GM12892 (cell line): ENCODE measurements around the gene NTRK3. TPM values are rescaled to one million over a fixed set of nuclear protein-coding genes. Genes with fewer than 3 reads are reported as not detected.

Source experiments
- DNase-seq: peaks from one replicate; pipeline ENCODE4 v3.0.0; 2011; ENCODE audit not compliant: insufficient read length
- FAIRE-seq: peaks from 2 replicates; lab custom pipeline; 2011; peaks lifted over from hg19 to GRCh38; lab: Jason Lieb, UNC
- POLR2A ChIP-seq: IDR thresholded peaks from 2 replicates; pipeline ENCODE4 v1.6.1; 2011; ENCODE audit warnings: low read depth, low read length, control low read depth
- POLR2AphosphoS5 ChIP-seq: IDR thresholded peaks from 2 replicates; pipeline ENCODE4 v1.6.1; 2011; ENCODE audit warnings: low read depth, low read length, control low read depth
- TAF1 ChIP-seq: IDR thresholded peaks from 2 replicates; pipeline ENCODE4 v1.6.1; 2011; ENCODE audit warnings: low read depth, mild to moderate bottlenecking, control low read depth, low read length, borderline replicate concordance
- polyA plus RNA-seq: library from polyadenylated mRNA; unstranded; fragments of >200 nt; gene quantifications from one replicate; pipeline ENCODE4 v1.2.1, GENCODE V29; 2012; ENCODE audit warnings: missing spikeins, inconsistent platforms; ENCODE audit not compliant: missing spikeins

NTRK3 gene
- not detected for polyA plus RNA-seq

- no peak for DNase-seq
- no peak for FAIRE-seq
- TF ChIP-seq TAF1 (no peak), POLR2AphosphoS5 (no peak), POLR2A (no peak)
Measured at GRCh38 chr15:88256279-88257230, at the start of gene NTRK3. Gene NTRK3 (minus strand): TSS chr15:88256739. CDS start chr15:88256153, 586 bp downstream.

DNA sequence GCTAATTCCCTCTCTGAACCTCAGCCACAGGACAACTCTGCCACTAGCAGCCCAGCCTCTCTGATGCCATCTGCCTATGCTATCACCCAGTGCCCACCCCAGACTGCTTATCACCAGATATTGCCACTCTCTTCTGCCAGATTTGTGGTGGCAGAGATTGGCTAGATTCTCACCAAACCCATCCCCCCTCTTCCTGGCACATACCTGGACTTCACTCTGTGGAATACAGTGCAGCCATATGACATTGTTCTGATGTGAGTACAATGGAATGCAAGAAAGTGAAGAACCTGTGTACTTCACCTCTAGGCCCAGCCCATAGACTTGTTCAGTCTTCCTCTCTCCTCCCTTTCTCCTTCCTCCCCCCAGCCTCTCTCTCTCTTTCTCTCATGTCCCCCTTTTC is 46.9 kb upstream of the NTRK3 start:
- FAIRE-seq = no peak
- TF ChIP-seq POLR2AphosphoS5 (no peak), POLR2A (no peak), TAF1 (no peak)
- DNase-seq = no peak

DNA sequence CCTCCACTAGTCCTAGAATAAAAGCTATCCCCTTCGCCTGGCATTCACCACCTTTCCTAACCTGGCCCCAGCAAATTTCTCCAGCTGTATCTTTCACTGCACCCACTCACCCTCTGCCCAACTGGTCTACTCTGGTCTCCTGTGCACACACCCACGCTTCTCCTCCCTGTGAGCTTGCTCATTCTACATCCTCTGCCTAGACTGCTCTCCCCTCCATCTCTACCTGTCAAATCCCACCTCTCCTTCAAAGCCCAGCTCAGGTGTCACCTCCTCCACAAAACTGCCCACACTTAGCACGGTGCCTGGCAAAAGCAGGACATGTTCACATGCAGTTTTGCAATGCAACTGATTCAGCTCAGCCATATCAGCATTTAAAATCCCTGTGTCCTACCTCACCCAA is 45.8 kb upstream of the NTRK3 start:
- DNase-seq (no peak), FAIRE-seq (no peak)

GRCh38 chr15:88301311-88301710 is 44.8 kb upstream of the NTRK3 start:
- DNase-seq (no peak), FAIRE-seq (no peak)
- no peak for TF ChIP-seq POLR2A
- TF ChIP-seq POLR2AphosphoS5 = no peak
- TF ChIP-seq TAF1 = no peak

More for the DNA sequence above, 45.8 kb upstream of the NTRK3 start:
- TF ChIP-seq POLR2A = no peak
- no peak for TF ChIP-seq TAF1
- no peak for TF ChIP-seq POLR2AphosphoS5

DNA sequence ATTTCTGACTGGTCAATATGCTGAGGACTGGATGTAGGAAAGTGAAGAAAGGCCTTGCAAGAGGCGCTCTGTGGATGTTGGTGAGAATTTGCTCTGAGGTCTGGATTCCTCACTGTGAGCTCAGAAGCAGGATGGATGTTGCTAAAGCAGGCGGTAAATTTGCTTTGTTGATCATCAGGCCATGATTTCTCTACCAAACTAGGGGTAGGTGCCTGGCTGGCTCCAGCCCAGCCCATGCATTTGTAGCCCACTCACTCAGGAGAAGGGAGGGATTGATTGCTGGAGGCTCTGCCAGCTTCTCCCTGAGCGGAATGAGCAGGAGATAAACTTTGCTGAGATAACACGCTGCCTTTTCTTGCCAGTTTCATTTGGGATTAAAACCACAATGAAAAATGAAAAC is 44.3 kb upstream of the NTRK3 start:
- no peak for FAIRE-seq
- no peak for DNase-seq
- TF ChIP-seq POLR2AphosphoS5 (no peak), POLR2A (no peak), TAF1 (no peak)

DNA sequence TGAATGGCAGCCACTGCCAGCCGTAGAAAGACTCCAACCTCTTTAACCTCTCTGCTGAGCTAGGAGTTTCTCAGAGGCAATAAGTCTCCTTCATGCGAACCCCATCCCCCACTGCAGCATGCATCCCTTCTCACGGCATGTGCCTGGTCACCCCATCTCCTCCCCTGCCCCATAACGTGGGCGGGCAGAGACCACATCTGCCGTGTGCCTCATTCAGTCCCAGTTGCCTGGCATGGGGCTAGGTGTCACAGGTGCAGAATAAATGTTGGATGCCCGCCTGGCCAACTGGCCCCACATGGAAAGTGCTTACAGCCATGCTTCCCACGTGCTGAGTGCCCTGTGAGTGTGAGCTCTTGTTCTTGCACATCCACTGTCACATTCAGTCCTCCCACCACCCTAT is 43.5 kb upstream of the NTRK3 start:
- no peak for DNase-seq
- TF ChIP-seq POLR2A = no peak
- no peak for TF ChIP-seq POLR2AphosphoS5
- TF ChIP-seq TAF1 = no peak
- no peak for FAIRE-seq

- DNase-seq (no peak), FAIRE-seq (no peak)
- TF ChIP-seq POLR2A = no peak
- TF ChIP-seq TAF1 = no peak
- no peak for TF ChIP-seq POLR2AphosphoS5
Measured at GRCh38 chr15:88299497-88299896, 43.0 kb upstream of the NTRK3 start.

GRCh38 chr15:88288661-88289060 is 32.1 kb upstream of the NTRK3 start:
- no peak for FAIRE-seq
- TF ChIP-seq POLR2AphosphoS5 (no peak), TAF1 (no peak), POLR2A (no peak)
- no peak for DNase-seq

GRCh38 chr15:88288206-88288605 is 31.7 kb upstream of the NTRK3 start:
- FAIRE-seq = no peak
- TF ChIP-seq POLR2A = no peak
- TF ChIP-seq TAF1 = no peak
- no peak for TF ChIP-seq POLR2AphosphoS5
- no peak for DNase-seq

DNA sequence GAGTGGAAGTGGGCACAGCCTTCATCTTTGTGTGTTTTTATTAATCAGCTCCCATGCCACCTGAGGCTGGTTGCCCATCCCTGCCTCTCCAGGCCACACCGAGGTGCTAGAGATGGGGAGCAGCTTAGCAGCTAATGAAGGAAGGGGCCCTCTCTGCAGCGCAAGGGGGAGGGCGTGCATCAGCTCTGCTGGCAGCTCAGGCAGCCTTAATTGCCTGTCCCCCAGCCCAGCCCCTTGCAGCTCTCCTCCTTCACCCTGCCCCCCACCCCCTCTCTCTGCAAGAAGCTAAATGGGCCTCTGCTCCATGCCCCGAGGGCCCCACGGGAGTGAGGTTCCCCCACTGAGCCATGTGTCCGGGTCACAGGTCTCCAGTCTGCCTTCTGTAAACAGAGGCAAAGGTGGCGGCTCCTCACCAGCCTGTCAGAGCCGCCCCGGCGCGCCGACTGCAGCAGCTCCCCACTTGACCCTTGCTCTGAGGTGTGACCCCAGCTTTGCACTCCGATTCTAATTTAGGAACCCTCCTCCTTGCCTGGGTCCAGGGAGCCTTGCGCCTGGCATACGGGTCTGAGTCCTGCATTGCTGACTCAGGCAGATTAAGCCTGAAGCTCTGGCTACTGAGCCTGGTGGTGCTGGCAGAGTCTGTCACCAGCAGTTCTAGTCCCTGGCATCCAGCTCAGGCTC is 27.9 kb upstream of the NTRK3 start:
- DNase-seq (no peak), FAIRE-seq (no peak)
- TF ChIP-seq POLR2A (no peak), TAF1 (no peak), POLR2AphosphoS5 (no peak)

DNA sequence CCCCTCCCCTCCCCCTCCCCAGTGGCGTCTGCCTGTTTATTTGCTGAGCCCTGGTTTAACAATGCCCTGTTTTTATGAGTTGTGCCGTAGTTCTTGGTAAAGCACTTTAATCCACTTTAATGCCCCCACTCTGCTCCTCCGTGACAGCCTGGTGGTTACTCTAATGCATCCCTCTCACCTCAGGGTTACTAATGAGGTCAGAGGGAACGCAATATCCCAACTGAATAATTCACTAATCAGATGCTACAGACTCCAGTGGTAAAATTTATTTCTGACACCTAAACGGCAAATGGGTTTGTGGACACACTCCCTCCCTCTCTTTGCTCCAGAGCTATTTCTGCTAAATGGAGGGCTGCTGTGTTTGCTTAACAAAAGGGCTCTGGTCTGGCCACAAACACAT is 26.1 kb upstream of the NTRK3 start:
- TF ChIP-seq TAF1 (no peak), POLR2A (no peak), POLR2AphosphoS5 (no peak)
- DNase-seq = no peak
- no peak for FAIRE-seq

GRCh38 chr15:88276821-88277410 is 20.4 kb upstream of the NTRK3 start:
- TF ChIP-seq POLR2A = no peak
- TF ChIP-seq TAF1 = no peak
- TF ChIP-seq POLR2AphosphoS5 = no peak
- no peak for DNase-seq
- FAIRE-seq = no peak
